ENCODE results near the gene C1QL4. TPM values are rescaled to one million over a fixed set of nuclear protein-coding genes. Genes with fewer than 3 reads are reported as not detected.
A peak's percentile ranks its signal among the peaks of the same experiment; 100 is the strongest.

The C1QL4 gene
- total and polyA plus RNA-seq, 9 of the 15 experiments (the other 6 are each of a cell fraction or from before 2014, with no cell fraction given): 0.08 to 2.1 (median 0.31) TPM

DNA sequence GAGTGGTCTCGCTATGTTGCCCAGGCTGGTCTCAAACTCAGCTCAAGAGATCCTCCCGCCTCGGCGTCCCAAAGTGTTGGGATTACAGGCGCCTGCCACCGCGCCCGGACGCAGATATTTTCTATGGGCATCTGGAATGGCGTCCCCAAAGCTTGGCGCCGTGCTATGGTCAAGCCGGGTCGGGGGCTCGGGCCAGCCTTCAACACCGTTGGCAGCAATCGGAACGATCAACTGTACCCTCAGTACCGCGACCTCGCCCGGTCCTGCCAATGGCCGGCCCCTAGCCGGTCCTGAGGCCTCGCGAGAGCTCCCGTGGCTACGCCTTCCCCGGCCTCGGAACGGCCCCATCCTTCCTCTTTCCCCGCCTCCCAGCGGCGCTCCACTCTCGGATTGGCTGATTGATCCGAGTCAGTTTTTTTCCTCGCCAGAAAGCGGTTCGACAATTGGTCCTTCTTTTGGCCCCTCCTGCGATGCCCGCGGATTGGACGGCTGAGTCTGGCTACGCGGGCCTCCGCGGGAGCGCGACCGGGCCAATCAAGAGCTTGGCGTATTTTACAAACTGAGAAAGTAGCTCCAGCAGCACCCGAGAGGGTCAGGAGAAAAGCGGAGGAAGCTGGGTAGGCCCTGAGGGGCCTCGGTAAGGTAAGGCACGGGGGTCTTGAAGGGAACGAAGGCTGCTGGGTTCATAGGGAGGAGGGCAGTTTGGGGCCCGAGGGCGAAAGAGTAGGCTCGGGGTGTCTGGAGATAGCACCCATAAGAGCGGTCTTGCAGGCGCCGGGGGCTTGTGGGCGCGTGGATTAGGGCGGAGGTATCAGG, 14.1 kb downstream of the C1QL4 start, which contains the start of gene TROAP (continued):
- TF ChIP-seq, protein P1, sequence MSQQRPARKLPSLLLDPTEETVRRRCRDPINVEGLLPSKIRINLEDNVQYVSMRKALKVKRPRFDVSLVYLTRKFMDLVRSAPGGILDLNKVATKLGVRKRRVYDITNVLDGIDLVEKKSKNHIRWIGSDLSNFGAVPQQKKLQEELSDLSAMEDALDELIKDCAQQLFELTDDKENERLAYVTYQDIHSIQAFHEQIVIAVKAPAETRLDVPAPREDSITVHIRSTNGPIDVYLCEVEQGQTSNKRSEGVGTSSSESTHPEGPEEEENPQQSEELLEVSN (IDR thresholded peaks at IDR 0.05; ENCODE audit: borderline replicate concordance in 1 of 2, extremely low read depth in 1 of 2, insufficient read depth in 1 of 2, insufficient read length in 1 of 2, low read depth in 1 of 2, low read length in 1 of 2, poor library complexity in 1 of 2, severe bottlenecking in 1 of 2): peak in 1 of 2 experiments; percentile 7
- no peak for TF ChIP-seq U2AF1 (optimal IDR thresholded peaks at IDR 0.05; ENCODE audit: low read depth, low read length)
- TF ChIP-seq MBD2 (IDR thresholded peaks at IDR 0.05; ENCODE audit: borderline replicate concordance, low read depth): peak; percentile 88
- peak; percentile 88 for TF ChIP-seq EP400 (IDR thresholded peaks at IDR 0.05)
- peak; percentile 29; the same call in 1 of the 2 replicates for TF ChIP-seq SMAD4 (CRISPR knock-in tag; conservative IDR thresholded peaks at IDR 0.05)
- peak; percentile 20 for TF ChIP-seq HMGN3 (IDR thresholded peaks at IDR 0.05; ENCODE audit: borderline replicate concordance, extremely low read depth, insufficient read length, low read depth, low read length)
- TF ChIP-seq, protein P2, sequence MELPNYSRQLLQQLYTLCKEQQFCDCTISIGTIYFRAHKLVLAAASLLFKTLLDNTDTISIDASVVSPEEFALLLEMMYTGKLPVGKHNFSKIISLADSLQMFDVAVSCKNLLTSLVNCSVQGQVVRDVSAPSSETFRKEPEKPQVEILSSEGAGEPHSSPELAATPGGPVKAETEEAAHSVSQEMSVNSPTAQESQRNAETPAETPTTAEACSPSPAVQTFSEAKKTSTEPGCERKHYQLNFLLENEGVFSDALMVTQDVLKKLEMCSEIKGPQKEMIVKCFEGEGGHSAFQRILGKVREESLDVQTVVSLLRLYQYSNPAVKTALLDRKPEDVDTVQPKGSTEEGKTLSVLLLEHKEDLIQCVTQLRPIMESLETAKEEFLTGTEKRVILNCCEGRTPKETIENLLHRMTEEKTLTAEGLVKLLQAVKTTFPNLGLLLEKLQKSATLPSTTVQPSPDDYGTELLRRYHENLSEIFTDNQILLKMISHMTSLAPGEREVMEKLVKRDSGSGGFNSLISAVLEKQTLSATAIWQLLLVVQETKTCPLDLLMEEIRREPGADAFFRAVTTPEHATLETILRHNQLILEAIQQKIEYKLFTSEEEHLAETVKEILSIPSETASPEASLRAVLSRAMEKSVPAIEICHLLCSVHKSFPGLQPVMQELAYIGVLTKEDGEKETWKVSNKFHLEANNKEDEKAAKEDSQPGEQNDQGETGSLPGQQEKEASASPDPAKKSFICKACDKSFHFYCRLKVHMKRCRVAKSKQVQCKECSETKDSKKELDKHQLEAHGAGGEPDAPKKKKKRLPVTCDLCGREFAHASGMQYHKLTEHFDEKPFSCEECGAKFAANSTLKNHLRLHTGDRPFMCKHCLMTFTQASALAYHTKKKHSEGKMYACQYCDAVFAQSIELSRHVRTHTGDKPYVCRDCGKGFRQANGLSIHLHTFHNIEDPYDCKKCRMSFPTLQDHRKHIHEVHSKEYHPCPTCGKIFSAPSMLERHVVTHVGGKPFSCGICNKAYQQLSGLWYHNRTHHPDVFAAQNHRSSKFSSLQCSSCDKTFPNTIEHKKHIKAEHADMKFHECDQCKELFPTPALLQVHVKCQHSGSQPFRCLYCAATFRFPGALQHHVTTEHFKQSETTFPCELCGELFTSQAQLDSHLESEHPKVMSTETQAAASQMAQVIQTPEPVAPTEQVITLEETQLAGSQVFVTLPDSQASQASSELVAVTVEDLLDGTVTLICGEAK (IDR thresholded peaks at IDR 0.05): 0 out of 2 replicates have a peak, but pooled peaks have one; percentile 13
- TF ChIP-seq, protein P2 (CRISPR knock-in tag; IDR thresholded peaks at IDR 0.05): no peak
- TF ChIP-seq, protein P3, sequence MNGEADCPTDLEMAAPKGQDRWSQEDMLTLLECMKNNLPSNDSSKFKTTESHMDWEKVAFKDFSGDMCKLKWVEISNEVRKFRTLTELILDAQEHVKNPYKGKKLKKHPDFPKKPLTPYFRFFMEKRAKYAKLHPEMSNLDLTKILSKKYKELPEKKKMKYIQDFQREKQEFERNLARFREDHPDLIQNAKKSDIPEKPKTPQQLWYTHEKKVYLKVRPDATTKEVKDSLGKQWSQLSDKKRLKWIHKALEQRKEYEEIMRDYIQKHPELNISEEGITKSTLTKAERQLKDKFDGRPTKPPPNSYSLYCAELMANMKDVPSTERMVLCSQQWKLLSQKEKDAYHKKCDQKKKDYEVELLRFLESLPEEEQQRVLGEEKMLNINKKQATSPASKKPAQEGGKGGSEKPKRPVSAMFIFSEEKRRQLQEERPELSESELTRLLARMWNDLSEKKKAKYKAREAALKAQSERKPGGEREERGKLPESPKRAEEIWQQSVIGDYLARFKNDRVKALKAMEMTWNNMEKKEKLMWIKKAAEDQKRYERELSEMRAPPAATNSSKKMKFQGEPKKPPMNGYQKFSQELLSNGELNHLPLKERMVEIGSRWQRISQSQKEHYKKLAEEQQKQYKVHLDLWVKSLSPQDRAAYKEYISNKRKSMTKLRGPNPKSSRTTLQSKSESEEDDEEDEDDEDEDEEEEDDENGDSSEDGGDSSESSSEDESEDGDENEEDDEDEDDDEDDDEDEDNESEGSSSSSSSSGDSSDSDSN (IDR thresholded peaks at IDR 0.05; ENCODE audit: borderline replicate concordance in 1 of 2, low read depth in 2 of 2, low read length in 2 of 2): no peak
- TF ChIP-seq CBFB (CRISPR knock-in tag; IDR thresholded peaks at IDR 0.05): no peak
- TF ChIP-seq NRF1 (conservative IDR thresholded peaks at IDR 0.05 in 1 of 2, IDR thresholded peaks at IDR 0.05 in 1 of 2): peak; percentile 76 to 81
- TF ChIP-seq SP2 (IDR thresholded peaks at IDR 0.05; ENCODE audit: extremely low read depth, low read depth, low read length, poor library complexity, severe bottlenecking): peak; percentile 39
- TF ChIP-seq CBX3 (IDR thresholded peaks at IDR 0.05; ENCODE audit: borderline replicate concordance in 1 of 2, low read length in 2 of 2): no peak

All from K562 (cell line).